Psoas muscle (tissue), 8 donors: ENCODE data around the gene KHNYN. TPM values are rescaled to one million over a fixed set of nuclear protein-coding genes. Genes with fewer than 3 reads are reported as not detected.

ENCODE experiments used
- ATAC-seq, 4 donors: fragments of 200-7000 bp; cut with Tn5 transposase; one replicate each; pipeline ENCODE4 v1.9.1; 2020; ENCODE audit warnings: moderate library complexity in 3 of 4, mild to moderate bottlenecking in 2 of 4
- DNase-seq, 2 donors: peaks; one replicate each; pipeline ENCODE4 v3.0.0-alpha.2; 2020
- H3K27ac ChIP-seq: fragments of 200-600 bp; one replicate; pipeline ENCODE4 v1.8.0; 2022
- H3K27me3 ChIP-seq, 3 donors: fragments of 200-600 bp in 1 of 3; one replicate each; pipeline versions ENCODE4 v1.6.1 to v1.8.0; 2013 to 2022; ENCODE audit warnings: low read length in 2 of 3, mild to moderate bottlenecking in 2 of 3, moderate library complexity in 1 of 3; ENCODE audit not compliant: insufficient read depth in 3 of 3
- H3K36me3 ChIP-seq, 2 donors: fragments of 200-600 bp in 1 of 2; one replicate each; pipeline versions ENCODE4 v1.6.1 to v1.8.0; 2013 to 2022; ENCODE audit warnings: low read depth in 1 of 2, mild to moderate bottlenecking in 1 of 2, moderate library complexity in 1 of 2; ENCODE audit not compliant: insufficient read depth in 1 of 2
- H3K4me1 ChIP-seq: fragments of 200-600 bp; one replicate; pipeline ENCODE4 v1.8.0; 2022
- H3K4me3 ChIP-seq: fragments of 200-600 bp; one replicate; pipeline ENCODE4 v1.8.0; 2022; ENCODE audit warnings: mild to moderate bottlenecking
- H3K9me3 ChIP-seq: fragments of 200-600 bp; one replicate; pipeline ENCODE4 v1.8.0; 2022
- CTCF ChIP-seq: fragments of 200-600 bp; IDR thresholded peaks from one replicate; pipeline ENCODE4 v1.8.0; 2022; ENCODE audit warnings: antibody characterized with exemption
- WGBS, 3 donors: extraction: QIAGEN DNeasy Blood & Tissue Kit; methylation state at CpG; one replicate each; pipeline versions ENCODE4 v1.1.6 to v1.1.7; 2013; 5-methylcytosine and 5-hydroxymethylcytosine counted together
- intact Hi-C, 2 donors: fragments of 100-400 bp; cut with DNase I; formaldehyde crosslinking; loops; one replicate each; pipeline versions ENCODE4 v1.11.0 to v1.14.2; 2022
- polyA plus RNA-seq, 3 donors: library from polyadenylated mRNA; stranded (reverse); fragments of 200-250 nt; gene quantifications; one replicate each; pipeline ENCODE4 v1.2.3, GENCODE V29; 2013
- total RNA-seq, 4 donors: library from RNA; stranded (reverse); fragmentation: NEBNext Ultra II Directional in 2 of 4; extraction: Animal tissue kit (Norgen Biotek cat#: 25700) in 2 of 4; gene quantifications; one replicate each; pipeline versions ENCODE4 v1.2.1 to v1.2.4, GENCODE V29; 2021 to 2023
- donor health status: healthy with polysubstance abuse.
- donor health status: DM: no; HTN: no; CAD: no; lungs with moderate emphysema.
- donor health status: Bipolar disorder and iron deficiency.
- donor health status: healthy.
- donor health status: DM: yes; HTN: yes; CAD: no.
- donor health status: DM: no; HTN: no; CAD: no.
- donor health status: DM: no; HTN: no; CAD: no.
- donor health status: DM: yes; HTN: yes; CAD: no.

KHNYN gene
- total and polyA plus RNA-seq, 7 donors = 15.3 to 74.9 (median 40.2) TPM

GRCh38 chr14:24439257-24439656 is 9.5 kb downstream of the KHNYN start:
- no peak for TF ChIP-seq CTCF
- H3K27ac ChIP-seq = no peak overlapping the region
- no peaks in the 10 kb centered on the region for H3K9me3 ChIP-seq
- no peak for ATAC-seq
- peaks cover 0 to 3% (median 0%) of the 10 kb centered on the region in 3 donors for H3K27me3 ChIP-seq
- no peak for DNase-seq
- peaks cover 35% of the 10 kb centered on the region for H3K4me1 ChIP-seq
- H3K4me3 ChIP-seq = no peak overlapping the region
- WGBS, 3 donors = 15 to 30% (median 24%) methylated on average over 1 of the region's 1 CpG
- H3K36me3 ChIP-seq = peaks cover 0 to 72% of the 10 kb centered on the region in 2 donors
- intact Hi-C loops = loop anchor here (5.0 to 10.0 kb wide), 3 partner anchors 194 to 1522 kb away; partner anchors contain the start of genes TINF2 (in 2 of the 2) and RBM23 (in 1 of the 2)

- ATAC-seq (no peak), DNase-seq (peak in 1 of 2 donors; percentile 55)
- intact Hi-C loops = loop anchor here (5.0 to 10.0 kb wide), 3 partner anchors 195 to 1523 kb away; partner anchors contain the start of genes TINF2 (in 2 of the 2) and RBM23 (in 1 of the 2)
- peaks cover 0 to 67% of the 10 kb centered on the region in 2 donors for H3K36me3 ChIP-seq
- peaks cover 0 to 8% (median 0%) of the 10 kb centered on the region in 3 donors for H3K27me3 ChIP-seq
- peaks cover 35% of the 10 kb centered on the region for H3K4me1 ChIP-seq
- no peak overlapping the region for H3K4me3 ChIP-seq
- WGBS, 3 donors = 60 to 69% (median 69%) methylated on average over 14 to 15 of the region's 15 CpGs
- no peak for TF ChIP-seq CTCF
- no peaks in the 10 kb centered on the region for H3K9me3 ChIP-seq
- H3K27ac ChIP-seq = peak overlapping the region; percentile 40
Measured at GRCh38 chr14:24439830-24440605, 10.3 kb downstream of the KHNYN start.

- H3K4me3 ChIP-seq = no peak overlapping the region
- H3K4me1 ChIP-seq = peaks cover 35% of the 10 kb centered on the region
- peak overlapping the region; percentile 96 for H3K27ac ChIP-seq
- DNase-seq = no peak
- WGBS, 3 donors = 78 to 87% (median 78%) methylated on average over 8 of the region's 8 CpGs
- H3K9me3 ChIP-seq = no peaks in the 10 kb centered on the region
- intact Hi-C loops = no loop called here
- peaks cover 0 to 8% (median 0%) of the 10 kb centered on the region in 3 donors for H3K27me3 ChIP-seq
- H3K36me3 ChIP-seq = peaks cover 0 to 59% of the 10 kb centered on the region in 2 donors
- no peak for ATAC-seq
- TF ChIP-seq CTCF = no peak
Measured at GRCh38 chr14:24440606-24441399, 11.0 kb downstream of the KHNYN start.

- TF ChIP-seq CTCF = no peak
- Histone ChIP-seq H3K27me3 (peaks cover 0 to 8% (median 0%) of the 10 kb centered on the region in 3 donors), H3K27ac (peak overlapping the region; percentile 96), H3K4me1 (peaks cover 32% of the 10 kb centered on the region), H3K36me3 (peaks cover 0 to 52% of the 10 kb centered on the region in 2 donors), H3K9me3 (no peaks in the 10 kb centered on the region), H3K4me3 (peak overlapping the region; percentile 79)
- DNase-seq (no peak), ATAC-seq (no peak)
- intact Hi-C loops = no loop called here
- 48 to 76% (median 51%) methylated on average over 5 of the region's 5 CpGs for WGBS, 3 donors
Measured at GRCh38 chr14:24441485-24441884, 11.7 kb downstream of the KHNYN start.
